DOHH2 (cell line): Measurements from ENCODE around the gene ZNF552.

Source experiments
- H3F3A ChIP-seq: fragments of 200-600 bp; sonication (generic), shearing (Covaris generic); 2 replicates; pipeline ENCODE4 v1.6.0; 2016; ENCODE audit warnings: antibody characterized with exemption, mild to moderate bottlenecking; ENCODE audit not compliant: control insufficient read depth, insufficient read depth
- H3K27ac ChIP-seq: fragments of 200-600 bp; sonication (generic); 2 replicates; pipeline ENCODE4 v1.5.1; 2014; ENCODE audit warnings: low read depth, mild to moderate bottlenecking, low read length, moderate library complexity
- H3K27me3 ChIP-seq: fragments of 200-600 bp; sonication (generic); 2 replicates; pipeline ENCODE4 v1.6.1; 2014; ENCODE audit warnings: mild to moderate bottlenecking, low read length, mixed read lengths; ENCODE audit not compliant: control insufficient read depth
- H3K36me3 ChIP-seq: fragments of 200-600 bp; sonication (generic); 2 replicates; pipeline ENCODE4 v1.6.1; 2014; ENCODE audit warnings: mild to moderate bottlenecking, low read length, moderate library complexity, mixed read lengths; ENCODE audit not compliant: control insufficient read depth
- H3K4me1 ChIP-seq: fragments of 200-600 bp; sonication (generic); 2 replicates; pipeline ENCODE4 v1.6.1; 2014; ENCODE audit warnings: mild to moderate bottlenecking, low read length, mixed read lengths; ENCODE audit not compliant: control insufficient read depth
- H3K4me2 ChIP-seq: fragments of 200-600 bp; sonication (generic); 2 replicates; pipeline ENCODE4 v1.6.0; 2014; ENCODE audit warnings: mild to moderate bottlenecking, low read length, moderate library complexity
- H3K4me3 ChIP-seq: fragments of 200-600 bp; sonication (generic); 2 replicates; pipeline ENCODE4 v1.5.1; 2014; ENCODE audit warnings: mild to moderate bottlenecking, low read length, mixed read lengths
- H3K79me2 ChIP-seq: fragments of 200-600 bp; sonication (generic); 2 replicates; pipeline ENCODE4 v1.6.1; 2014; ENCODE audit warnings: mild to moderate bottlenecking, low read length, mixed read lengths; ENCODE audit not compliant: control insufficient read depth
- H3K9me2 ChIP-seq: fragments of 200-600 bp; sonication (generic); replicated peaks from 2 replicates; pipeline ENCODE4 v1.6.1; 2014; ENCODE audit warnings: mild to moderate bottlenecking, low read length, mixed read lengths; ENCODE audit not compliant: control insufficient read depth
- H3K9me3 ChIP-seq: fragments of 200-600 bp; sonication (generic); 2 replicates; pipeline ENCODE4 v1.6.1; 2014; ENCODE audit warnings: antibody characterized with exemption, low read length, mixed read lengths; ENCODE audit not compliant: control insufficient read depth, insufficient read depth
- H4K20me1 ChIP-seq: fragments of 200-600 bp; sonication (generic); 2 replicates; pipeline ENCODE4 v1.6.0; 2014; ENCODE audit warnings: low read depth, mild to moderate bottlenecking, antibody characterized with exemption, low read length, moderate library complexity; ENCODE audit not compliant: control insufficient read depth, insufficient read depth
- EZH2phosphoT487 ChIP-seq: fragments of 200-600 bp; sonication (generic); IDR thresholded peaks from 2 replicates; pipeline ENCODE4 v1.6.1; 2017; ENCODE audit warnings: borderline replicate concordance, mild to moderate bottlenecking, antibody characterized with exemption, low read length, moderate library complexity, mixed read lengths
- TF ChIP-seq, protein P1 (sequence below): fragments of 200-600 bp; sonication (generic); IDR thresholded peaks from one replicate; pipeline ENCODE4 v1.5.1; 2014; ENCODE audit warnings: antibody characterized with exemption, mild to moderate bottlenecking, low read depth, low read length; ENCODE audit not compliant: poor library complexity, severe bottlenecking

Gene ZNF552

DNA sequence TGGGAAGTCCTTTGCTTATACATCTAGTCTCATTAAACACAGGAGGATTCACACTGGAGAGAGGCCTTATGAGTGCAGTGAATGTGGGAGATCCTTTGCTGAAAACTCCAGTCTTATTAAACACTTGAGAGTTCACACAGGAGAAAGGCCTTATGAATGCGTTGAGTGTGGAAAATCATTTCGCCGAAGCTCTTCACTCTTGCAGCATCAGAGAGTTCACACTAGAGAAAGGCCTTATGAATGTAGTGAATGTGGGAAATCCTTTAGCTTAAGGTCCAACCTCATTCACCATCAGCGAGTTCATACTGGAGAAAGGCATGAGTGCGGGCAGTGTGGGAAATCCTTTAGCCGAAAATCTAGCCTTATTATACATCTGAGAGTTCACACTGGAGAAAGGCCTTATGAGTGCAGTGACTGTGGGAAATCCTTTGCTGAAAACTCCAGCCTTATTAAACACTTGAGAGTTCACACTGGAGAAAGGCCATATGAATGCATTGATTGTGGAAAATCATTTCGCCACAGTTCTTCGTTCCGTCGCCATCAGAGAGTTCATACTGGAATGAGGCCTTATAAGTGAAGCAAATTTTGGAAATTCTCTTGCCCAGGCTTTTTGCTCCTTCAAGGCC lies 35.4 kb downstream of the ZNF552 start:
- H3K4me3 ChIP-seq, result no peak overlapping the region
- H3K4me2 ChIP-seq, result no peak overlapping the region
- H3K4me1 ChIP-seq, result no peaks in the 10 kb centered on the region
- no peaks in the 10 kb centered on the region for H3K9me2 ChIP-seq
- peaks cover 69% of the 10 kb centered on the region for H3K36me3 ChIP-seq
- no peak overlapping the region for H3K27ac ChIP-seq
- TF ChIP-seq, protein P1, sequence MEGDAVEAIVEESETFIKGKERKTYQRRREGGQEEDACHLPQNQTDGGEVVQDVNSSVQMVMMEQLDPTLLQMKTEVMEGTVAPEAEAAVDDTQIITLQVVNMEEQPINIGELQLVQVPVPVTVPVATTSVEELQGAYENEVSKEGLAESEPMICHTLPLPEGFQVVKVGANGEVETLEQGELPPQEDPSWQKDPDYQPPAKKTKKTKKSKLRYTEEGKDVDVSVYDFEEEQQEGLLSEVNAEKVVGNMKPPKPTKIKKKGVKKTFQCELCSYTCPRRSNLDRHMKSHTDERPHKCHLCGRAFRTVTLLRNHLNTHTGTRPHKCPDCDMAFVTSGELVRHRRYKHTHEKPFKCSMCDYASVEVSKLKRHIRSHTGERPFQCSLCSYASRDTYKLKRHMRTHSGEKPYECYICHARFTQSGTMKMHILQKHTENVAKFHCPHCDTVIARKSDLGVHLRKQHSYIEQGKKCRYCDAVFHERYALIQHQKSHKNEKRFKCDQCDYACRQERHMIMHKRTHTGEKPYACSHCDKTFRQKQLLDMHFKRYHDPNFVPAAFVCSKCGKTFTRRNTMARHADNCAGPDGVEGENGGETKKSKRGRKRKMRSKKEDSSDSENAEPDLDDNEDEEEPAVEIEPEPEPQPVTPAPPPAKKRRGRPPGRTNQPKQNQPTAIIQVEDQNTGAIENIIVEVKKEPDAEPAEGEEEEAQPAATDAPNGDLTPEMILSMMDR, result no peak
- TF ChIP-seq EZH2phosphoT487, result no peak
- peaks cover 55% of the 10 kb centered on the region for H3K9me3 ChIP-seq
- H3K79me2 ChIP-seq, result peaks cover 50% of the 10 kb centered on the region
- no peaks in the 10 kb centered on the region for H3F3A ChIP-seq
- H3K27me3 ChIP-seq, result no peaks in the 10 kb centered on the region
- no peaks in the 10 kb centered on the region for H4K20me1 ChIP-seq

DNA sequence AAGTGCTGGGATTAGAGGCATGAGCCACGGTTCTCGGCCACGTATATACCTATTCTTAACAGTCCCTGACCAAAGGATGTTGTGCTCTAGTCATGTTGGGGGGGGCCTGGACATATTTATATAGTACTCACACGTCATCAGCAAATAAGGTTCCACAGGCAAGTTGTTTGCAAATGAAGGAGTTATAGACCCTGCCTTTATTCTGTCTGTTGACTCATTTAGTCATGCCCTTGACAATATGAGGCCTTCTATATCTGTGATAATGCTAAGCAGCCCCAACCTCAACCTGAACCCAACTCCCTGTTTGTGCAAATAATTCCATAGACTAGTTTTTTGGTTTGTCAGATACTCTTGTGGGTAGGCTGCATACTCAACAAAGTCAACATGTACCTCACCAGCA lies 36.4 kb downstream of the ZNF552 start:
- Histone ChIP-seq H3K27ac (no peak overlapping the region), H3F3A (no peaks in the 10 kb centered on the region), H3K4me3 (no peak overlapping the region), H4K20me1 (no peaks in the 10 kb centered on the region), H3K27me3 (no peaks in the 10 kb centered on the region), H3K79me2 (peaks cover 57% of the 10 kb centered on the region), H3K4me2 (no peak overlapping the region), H3K36me3 (peaks cover 73% of the 10 kb centered on the region), H3K4me1 (no peaks in the 10 kb centered on the region), H3K9me3 (peaks cover 60% of the 10 kb centered on the region), H3K9me2 (no peaks in the 10 kb centered on the region)
- TF ChIP-seq EZH2phosphoT487, result no peak
- TF ChIP-seq, protein P1, result no peak

DNA sequence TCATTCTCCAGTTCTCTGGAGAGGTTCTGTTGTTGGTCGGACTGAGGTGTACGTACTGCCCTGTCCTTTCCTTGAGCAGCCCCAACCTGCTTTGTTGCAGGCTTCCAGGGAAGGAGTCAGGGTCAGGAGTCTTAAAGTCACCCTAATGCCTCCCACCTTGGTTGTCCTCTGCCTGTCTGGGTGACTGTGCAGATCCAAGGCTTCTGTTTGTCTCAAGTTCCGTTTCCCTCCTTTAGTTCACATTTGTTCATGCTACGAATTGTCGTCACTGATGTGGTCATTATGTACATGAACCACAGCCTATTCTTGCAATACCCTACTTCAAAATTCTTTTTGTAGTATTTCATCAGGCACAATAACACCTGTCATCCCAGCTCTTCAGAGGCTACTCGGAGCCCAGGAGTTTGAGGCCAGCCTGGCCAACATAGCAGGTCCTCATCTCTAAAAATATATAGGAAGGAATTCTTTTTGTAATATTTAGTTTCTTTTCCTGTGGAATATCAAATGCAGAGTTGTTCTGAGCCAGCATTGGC lies 37.9 kb downstream of the ZNF552 start:
- Histone ChIP-seq H3K36me3 (peaks cover 85% of the 10 kb centered on the region), H3K4me1 (no peaks in the 10 kb centered on the region), H3K4me3 (no peak overlapping the region), H3K9me3 (peaks cover 71% of the 10 kb centered on the region), H3F3A (no peaks in the 10 kb centered on the region), H3K79me2 (peaks cover 69% of the 10 kb centered on the region), H3K27me3 (no peaks in the 10 kb centered on the region), H4K20me1 (no peaks in the 10 kb centered on the region), H3K9me2 (no peaks in the 10 kb centered on the region), H3K4me2 (no peak overlapping the region), H3K27ac (no peak overlapping the region)
- TF ChIP-seq, protein P1, result no peak
- TF ChIP-seq EZH2phosphoT487, result no peak
